NCI-H748 (cell line): ENCODE data around the gene UBE3A.
"Not testable (repeated sequence)": the region's sequence is repeated elsewhere in the genome, so short reads cannot be mapped to it uniquely, and the experiment has no call there.

ENCODE experiments used
- DNase-seq: peaks from one replicate; lab custom pipeline; 2025; ENCODE audit not compliant: unreplicated experiment; lab: John Stamatoyannopoulos, UW

The UBE3A gene

DNA sequence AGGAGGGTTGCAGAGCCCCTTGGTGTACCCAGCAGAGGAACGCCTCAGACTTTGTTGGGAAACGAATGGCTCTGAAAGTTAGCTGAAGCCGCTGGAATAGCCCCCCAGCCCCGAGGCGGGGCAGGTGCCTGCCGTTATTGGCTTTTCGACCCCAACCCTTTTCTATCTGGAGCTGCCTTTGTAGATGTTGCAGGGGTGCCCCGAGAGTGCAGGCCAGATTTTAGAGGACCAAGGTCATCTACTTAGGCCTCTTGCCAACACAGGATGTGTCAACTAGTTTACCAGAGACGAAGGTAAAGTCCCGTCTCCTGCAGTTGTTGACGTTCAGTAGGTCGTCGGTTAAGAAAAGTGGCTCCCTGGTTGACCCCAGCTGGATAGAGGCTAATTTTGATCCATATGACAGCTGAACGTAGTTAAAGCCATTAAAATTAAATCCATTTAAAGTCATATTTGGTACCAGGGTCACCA, 579 bp upstream of the UBE3A start:
- DNase-seq: peak; percentile 36

DNA sequence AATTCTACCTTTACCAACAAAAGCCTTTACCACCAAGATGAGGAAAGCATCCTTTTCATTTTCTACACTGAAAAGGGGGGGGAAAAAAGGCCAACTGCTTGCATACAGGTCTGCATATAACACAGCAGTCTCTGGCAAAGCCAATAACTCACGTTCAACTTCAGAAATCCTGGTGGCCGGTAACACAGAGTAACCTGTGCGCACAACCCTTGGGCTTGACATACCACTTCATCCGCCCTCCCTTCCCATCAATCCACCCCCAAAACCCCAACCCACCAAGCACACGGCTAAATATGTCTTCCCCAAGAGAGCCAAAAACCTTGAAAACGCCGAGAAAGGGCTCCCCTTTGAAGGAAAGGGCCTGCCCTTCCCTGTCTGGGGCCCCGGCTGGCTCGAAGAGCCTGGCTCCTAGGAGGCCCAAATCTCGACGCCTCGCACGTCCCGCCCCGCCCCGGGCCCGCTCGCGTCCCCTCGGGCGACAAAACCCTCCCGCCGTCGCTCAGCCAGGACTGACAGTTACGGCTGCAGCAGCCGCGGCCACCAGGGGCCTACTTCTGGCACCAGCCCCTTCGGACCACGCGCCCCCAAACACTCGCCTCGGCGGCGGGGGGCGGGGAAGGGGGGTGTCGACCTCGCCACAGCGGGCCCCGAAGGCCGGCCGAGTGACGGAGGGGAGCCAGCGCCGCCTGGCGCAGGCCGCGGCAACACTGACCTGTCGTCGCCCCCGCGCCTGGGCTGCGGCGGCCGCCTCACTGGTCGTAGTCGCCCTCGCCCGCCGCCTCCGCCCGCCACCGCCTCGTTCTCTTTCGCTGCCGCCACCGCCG, 835 bp downstream of the UBE3A start:
- peak; percentile 69 for DNase-seq

DNA sequence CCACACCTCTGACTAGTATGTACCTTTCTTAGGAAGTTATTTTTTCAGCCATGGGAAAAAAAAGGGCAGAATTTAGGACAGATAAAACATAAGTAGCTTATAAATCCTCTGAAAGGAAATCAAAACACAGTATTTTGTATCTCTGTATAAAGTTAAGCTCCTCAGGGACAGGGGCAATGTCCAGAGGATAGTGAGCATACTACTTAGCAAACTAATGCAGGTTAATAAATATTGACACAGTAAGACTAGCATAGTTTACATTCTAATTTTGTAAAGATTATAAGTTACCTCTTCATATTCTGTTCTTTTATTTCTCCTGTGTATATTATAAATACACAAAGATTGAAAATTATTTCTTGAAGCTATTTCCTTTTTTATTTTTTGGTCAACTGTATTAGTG, 2.1 kb downstream of the UBE3A start:
- DNase-seq: no peak

DNA sequence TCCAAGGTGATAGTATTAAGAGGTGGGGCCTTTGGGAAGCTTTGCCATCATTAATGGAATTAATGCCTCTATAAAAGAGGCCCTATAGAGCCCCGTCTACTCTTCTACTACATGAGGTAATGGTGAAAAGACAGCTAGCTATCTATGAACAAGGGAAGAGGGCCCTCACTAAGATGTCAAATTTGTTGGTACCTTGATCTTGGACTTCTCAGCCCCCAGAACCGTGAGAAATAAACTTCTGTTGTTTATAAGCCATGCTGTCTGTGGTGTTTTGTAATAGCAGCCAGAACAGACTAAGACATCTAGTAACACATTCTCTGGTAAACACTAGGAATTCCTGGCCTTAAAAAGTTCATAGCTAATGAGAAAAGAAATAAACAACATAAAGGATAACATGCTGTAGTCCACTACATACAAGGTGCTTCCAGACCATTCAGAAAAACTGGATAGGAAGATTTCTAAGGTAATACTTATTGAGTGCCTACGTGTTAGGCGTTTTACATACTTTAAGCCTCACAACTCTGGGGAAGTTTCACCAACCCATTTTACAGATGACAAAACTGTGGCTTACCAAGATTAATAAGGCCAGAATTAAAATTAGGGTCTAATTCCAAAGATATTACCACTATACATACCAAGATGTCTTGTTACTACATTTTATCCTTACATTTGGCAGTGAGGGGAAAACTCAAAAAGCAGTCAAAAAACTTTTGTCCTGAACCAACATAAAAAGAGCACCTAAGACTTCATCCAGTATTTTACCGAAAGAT, 3.2 kb downstream of the UBE3A start:
- DNase-seq: no peak

DNA sequence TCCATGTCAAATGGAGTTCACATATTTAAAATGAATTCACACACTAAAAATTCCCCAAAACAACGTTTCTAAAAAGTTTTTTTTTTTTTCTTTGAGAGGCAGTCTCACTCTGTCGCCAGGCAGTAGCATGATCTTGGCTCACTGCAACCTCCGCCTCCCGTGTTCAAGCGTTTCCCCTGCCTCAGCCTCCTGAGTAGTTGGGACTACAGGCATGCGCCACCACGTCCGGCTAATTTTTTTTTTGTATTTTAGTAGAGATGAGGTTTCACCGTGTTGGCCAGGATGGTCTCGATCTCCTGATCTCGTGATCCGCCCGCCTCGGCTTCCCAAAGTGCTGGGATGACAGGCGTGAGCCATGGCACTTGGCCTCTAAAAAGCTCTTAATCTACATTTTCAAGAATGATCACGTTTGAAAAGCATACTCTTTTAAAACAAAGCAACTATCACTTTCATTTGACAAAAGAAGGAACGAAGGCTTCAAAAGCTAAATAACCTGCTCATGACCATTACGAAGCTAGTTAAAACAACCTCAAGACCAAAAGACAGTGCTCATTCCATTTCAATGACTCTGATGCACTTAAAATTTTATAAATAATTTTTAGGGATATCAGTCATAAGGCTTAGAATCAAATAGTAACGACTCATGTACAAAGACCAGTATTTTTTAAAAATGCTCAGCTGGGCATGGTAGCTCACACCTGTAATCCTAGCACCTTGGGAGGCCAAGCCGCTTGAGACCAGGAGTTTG, 5.5 kb downstream of the UBE3A start:
- no peak for DNase-seq

DNA sequence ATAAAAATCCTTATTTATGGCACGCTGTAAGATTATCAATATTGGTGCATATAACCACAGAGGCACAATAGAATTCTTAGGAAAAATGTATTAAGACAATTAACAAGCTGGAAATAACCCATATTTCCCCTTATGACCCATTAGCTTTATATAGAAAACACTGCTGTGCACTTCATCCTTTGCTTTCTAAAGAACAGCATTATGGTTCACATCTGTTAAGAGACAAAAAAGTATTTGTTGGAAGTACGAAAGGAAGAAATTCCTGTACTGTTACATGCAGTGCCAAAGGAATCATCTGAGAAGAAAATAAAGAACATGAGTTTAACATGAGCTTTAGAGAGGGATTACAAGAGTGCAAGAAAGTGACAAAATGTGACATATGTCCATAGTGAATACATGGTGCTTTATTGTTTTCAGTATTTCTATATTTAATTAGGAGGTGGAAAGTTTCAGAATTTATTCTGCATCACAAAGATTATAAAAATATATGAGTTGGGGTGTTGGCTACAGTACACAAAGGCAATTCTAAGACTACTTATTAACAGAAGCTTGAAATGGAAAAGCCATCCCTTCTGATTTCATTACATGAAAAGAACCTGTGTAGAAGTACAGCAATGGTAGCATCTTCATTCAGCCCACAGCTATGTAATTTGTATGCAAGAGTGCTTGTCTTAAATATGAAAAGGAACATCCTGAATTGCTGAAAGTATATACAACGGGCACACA, 6.8 kb downstream of the UBE3A start:
- no peak for DNase-seq

DNA sequence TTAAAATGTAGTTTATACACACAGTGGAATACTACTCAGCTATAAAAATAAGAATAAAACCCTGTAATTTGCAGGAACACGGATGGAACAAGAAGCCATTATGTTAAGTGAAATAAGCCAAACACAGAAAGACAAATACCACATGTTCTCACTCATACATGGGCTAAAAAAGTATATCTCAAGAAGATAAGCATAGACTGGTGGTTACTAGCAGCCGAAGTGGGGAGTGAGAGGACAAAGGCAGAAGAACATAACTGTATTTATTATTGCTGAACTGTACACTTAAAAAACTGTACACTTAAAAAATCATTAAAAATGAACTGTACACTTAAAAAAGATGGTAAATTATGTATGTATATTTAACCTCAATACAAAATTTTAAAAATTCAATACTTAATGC, 11.0 kb downstream of the UBE3A start:
- DNase-seq: no peak

DNA sequence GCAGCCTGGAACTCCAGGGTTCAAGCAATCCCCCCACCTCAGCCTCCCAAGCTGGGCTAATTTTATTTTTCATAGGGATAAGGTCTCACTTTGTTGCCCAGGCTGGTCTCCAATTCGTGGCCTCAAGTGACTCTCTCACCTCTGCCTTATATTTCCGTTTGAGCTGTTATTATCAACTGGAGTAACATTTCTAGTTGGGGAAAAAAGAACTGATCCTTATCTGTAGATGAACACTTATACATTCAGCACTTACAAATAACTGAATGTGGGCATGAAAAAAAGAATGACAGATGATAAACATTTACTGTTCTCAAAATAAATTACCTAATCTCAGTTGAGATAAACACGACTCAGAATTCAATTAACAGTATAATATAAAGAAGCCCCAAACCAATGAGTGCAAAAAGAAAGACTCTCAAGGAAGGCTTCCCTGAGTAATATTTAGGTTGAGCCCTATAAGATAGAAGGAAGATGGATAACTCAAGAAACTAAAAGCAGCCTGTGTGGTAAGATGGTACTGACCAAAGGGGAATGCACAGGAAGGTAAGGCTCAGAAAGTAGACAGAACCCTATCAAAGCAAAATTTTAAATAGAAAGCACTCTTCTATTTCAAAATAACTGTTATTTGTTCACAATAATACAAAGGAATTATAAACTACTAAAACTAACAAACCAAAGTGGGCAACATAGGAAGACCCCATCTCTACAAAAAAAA, 11.8 kb downstream of the UBE3A start:
- no peak for DNase-seq

DNA sequence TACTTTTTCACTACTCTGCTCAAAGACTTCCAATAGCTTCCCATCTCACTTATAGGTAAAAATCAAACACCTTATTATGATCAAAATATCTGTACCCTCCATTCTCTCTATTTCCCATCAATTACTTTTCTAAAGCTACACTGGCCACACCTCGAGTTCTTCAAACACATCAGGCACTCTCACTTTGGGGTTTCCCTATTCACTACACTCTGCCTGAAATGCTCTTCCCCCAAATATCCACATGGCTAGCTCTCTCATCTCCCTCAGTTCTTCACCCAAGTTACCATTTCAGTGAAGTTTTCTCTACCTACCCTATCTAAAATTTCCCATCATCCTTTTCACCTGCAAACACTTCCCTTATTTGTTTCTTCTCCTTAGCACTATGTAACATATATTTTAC, 14.8 kb downstream of the UBE3A start:
- DNase-seq: no peak

DNA sequence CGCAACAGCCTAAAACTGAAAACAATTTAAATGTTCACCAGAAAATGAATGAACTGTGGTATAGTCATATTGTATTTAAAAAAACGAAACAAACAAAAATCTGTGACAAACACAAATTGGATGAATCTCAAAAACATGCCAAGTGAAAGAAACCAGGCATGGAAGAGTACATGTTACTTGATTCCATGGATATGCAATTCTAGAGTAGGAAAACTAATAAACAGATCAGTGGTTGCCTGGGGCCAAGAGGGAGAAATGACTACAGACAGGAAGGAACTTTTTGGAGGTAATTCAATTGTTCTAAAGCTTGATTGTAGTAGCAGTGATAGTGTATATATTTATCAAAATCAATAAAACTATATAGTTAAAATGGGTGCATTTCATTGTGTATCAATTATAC, 16.8 kb downstream of the UBE3A start:
- DNase-seq: no peak

DNA sequence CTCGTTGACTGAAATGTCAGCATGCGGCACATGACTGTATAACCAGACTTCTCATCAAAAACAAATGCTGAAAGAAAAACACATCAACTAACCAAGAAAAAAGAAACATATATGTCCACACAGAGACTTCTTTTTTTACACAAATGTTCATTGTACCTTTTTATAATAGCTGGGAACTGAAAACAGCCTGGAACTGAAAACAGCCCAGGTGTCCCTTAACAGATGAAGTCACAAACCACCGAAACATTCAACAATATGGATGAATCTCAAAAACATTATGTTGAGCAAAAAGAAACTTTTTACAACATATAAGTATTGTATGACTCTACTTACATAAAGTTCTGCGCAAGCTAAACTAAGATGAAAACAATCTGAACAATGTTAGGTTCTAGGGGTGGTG, 20.6 kb downstream of the UBE3A start:
- no peak for DNase-seq

DNA sequence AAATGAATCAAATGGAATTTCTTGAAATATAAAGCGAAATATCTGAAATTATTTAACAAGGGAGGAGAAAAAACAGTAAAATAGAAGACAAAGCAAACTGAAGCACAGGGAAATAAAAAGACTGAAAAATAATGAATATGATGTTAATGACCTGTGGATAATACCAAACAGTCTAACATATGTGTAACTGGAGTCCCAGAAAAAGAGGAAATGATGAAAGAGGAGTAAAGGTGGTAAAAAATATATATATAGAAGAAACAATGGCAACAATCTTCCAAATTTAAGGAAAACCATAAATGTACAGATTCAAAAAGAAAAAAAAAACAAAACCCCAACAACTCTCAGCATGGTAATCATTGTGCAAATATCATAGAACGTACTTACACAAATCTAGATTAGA, 21.2 kb downstream of the UBE3A start:
- DNase-seq: no peak

DNA sequence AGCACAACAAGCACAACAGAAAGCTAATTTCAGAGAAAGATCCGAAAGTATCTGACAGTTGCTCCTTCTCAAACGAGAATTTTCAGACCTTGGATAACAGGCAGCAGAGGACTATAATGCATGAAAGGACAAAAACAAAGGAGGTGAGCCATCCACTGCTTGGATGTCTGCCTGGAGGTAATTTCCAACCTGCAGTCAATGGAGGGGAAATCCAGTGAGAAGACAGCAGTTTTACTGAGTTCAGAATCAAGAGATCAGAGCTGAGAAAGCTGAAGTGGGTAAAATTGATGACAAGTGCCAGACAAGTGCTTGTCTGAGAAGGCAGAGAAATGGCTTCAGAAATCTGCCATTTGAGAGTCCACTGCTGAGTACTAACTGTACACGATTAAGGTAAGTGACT, 22.1 kb downstream of the UBE3A start:
- DNase-seq: no peak

DNA sequence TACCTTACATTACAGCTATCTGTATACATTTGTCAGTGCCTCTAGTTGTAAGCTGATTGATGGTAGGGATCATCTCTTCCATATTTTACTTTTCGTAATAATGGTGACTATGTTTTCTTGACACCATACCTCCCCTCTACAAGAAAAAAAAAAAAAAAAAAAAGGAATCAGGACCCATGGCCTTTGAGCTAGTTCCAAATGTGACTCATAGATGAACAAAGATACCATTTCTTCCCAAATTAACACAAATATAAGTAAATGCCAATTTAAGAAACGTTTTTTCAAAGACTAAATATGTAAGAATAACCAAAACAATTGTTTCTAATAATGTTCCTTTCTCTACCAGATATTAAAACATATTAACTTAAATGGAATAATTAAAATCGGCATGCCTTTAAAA, 23.1 kb downstream of the UBE3A start:
- no peak for DNase-seq

DNA sequence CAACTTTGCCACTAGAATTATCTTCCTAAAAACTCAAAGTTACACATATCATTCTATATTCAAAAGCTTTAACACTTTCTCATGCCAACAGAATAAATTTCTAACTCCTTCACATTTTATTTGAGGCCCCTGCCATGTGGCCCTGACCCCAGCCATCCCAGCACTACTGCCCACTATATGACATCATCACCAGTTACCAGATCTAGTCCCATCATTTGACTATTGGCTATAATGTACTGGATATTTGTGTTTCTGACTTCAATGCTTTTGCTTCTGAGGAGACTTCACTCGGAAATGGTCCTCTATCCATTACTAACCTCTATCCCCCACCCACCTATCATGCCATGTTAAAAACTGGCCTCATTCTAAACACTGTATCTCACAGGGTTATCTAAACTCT, 23.6 kb downstream of the UBE3A start:
- no peak for DNase-seq

DNA sequence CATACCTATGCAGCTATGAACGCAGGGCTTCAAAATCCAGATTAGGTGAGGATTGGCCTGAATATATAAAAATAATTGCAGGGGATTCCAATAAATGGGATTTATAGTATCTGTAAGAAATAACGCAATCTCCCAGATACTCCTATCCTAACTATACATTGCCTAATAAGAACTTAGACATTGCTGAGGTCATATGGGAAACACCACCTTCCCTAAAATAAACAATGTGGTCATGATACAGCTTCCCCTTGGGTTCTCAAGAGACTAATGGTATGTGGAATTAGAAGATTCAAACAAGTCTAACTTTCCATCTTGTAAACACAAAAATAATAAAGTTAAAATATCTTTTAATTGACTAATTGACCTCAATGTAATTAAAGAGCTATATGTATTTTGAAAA, 28.2 kb downstream of the UBE3A start:
- DNase-seq: no peak

DNA sequence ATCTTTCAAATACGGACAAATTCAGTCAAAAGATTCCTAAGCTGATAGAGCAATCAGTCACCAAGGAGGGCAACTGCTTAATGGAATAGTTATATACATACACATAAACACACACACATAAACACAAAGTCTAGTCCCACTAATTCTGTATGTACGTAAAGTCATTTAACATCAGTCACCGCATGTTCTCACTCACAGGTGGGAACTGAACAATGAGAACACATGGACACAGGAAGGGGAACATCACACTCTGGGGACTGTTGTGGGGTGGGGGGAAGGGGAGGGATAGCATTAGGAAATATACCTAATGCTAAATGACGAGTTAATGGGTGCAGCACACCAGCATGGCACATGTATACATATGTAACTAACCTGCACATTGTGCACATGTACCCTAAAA, 29.1 kb downstream of the UBE3A start:
- DNase-seq: not testable (repeated sequence)

DNA sequence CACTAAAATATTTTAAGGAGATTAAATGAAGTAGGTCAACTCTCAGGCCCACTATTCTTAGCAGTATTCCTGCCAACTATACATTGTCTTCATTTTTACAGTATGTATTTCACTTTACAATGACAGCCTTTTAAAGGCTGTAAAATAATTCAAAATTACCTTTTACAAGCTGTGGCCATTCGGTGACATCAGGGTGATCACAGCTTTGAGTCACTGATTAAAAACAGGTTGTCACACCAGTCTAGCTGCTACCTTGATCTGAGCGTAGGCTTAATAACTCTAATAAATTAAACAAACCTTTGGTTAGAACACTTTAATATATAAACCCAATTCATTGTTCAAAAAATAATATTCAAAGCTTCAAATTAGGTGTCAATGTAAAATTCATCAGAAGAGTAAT, 29.9 kb downstream of the UBE3A start:
- DNase-seq: no peak

DNA sequence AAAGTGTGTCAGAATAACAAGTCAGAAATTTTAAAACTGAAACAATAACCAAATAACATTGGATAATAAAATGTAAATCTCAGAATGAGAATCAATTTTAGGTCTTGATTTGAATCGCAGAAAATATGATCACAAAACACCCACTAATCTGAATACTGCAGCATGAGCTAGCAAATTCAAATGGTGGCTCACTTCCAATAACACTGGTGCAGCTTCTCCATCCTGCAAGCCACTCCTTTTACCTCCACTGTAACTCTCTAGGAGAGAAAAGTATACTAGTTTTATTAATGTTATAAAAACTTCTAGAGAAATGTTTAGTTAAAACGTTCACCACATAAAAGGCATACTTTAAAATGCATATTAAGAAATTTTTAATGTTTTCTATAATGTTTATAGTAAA, 30.4 kb downstream of the UBE3A start:
- no peak for DNase-seq

DNA sequence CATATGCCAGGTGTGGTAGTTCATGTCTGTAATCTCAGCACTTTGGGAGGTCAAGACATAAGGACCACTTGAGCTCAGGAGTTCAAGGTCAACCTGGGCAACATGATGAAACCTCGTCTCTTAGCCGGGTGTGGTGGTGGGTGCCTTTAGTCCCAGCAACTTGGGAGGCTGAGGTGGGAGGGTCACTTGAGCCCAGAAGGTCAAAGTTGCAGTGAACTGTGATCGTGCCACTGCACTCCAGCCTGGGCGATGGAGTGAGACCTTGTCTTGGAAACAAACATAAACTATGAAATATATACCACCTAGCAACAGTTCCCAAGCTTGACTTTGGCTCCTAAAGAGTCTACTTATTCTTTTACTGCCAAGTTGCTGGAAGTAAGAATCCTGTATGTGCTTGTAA, 30.9 kb downstream of the UBE3A start:
- no peak for DNase-seq
